ENCODE data around the gene PNPLA7.

DNA sequence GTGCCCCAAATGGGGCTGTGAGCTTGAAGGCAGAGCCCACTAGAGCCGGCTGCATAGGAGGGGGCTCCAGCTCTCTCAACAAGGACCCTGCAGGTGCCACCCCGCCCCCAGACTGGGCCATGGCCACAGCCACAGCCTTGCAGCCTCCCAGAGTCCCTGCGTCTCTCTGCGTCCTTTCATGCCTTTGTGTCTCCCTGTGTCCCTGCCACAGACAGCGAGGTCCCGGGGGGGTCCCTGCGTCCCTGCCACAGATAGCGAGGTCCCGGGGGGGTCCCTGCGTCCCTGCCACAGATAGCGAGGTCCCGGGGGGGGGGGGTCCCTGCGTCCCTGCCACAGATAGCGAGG lies 120.7 kb downstream of the PNPLA7 start:
- no peak for TF ChIP-seq CTCF (IDR thresholded peaks at IDR 0.05)
- TF ChIP-seq POLR2A (IDR thresholded peaks at IDR 0.05), result no peak
